ENCODE data around the gene TUBB1.

Gene TUBB1

GRCh38 chr20:59015812-59016711, 3.2 kb upstream of the TUBB1 start:
- H3K36me3 ChIP-seq (ENCODE audit: control insufficient read depth, insufficient read depth, low read length) = no peaks in the 10 kb centered on the region
- H3K9ac ChIP-seq = no peak overlapping the region
- H3K4me3 ChIP-seq (ENCODE audit: low read depth, low read length) = no peak overlapping the region
- no peaks in the 10 kb centered on the region for H3K27me3 ChIP-seq (ENCODE audit: control insufficient read depth, insufficient read depth, low read length)
- peaks cover 6% of the 10 kb centered on the region for H3K4me1 ChIP-seq
- H3K4me2 ChIP-seq (ENCODE audit: low read length) = no peak overlapping the region
- no peak for TF ChIP-seq CTCF (IDR thresholded peaks at IDR 0.05)
- no peak overlapping the region for H2AFZ ChIP-seq
- no peaks in the 10 kb centered on the region for H3K9me3 ChIP-seq (ENCODE audit: control insufficient read depth, low read length)
- H3K27ac ChIP-seq = no peak overlapping the region
- H3K79me2 ChIP-seq = peaks cover 6% of the 10 kb centered on the region

- peaks cover 6% of the 10 kb centered on the region for H3K4me1 ChIP-seq
- no peaks in the 10 kb centered on the region for H3K27me3 ChIP-seq (ENCODE audit: control insufficient read depth, insufficient read depth, low read length)
- H3K27ac ChIP-seq = no peak overlapping the region
- H3K4me2 ChIP-seq (ENCODE audit: low read length) = no peak overlapping the region
- no peak overlapping the region for H2AFZ ChIP-seq
- no peak overlapping the region for H3K4me3 ChIP-seq (ENCODE audit: low read depth, low read length)
- H3K79me2 ChIP-seq = peaks cover 6% of the 10 kb centered on the region
- no peaks in the 10 kb centered on the region for H3K36me3 ChIP-seq (ENCODE audit: control insufficient read depth, insufficient read depth, low read length)
- no peak overlapping the region for H3K9ac ChIP-seq
- TF ChIP-seq CTCF (IDR thresholded peaks at IDR 0.05) = no peak
- H3K9me3 ChIP-seq (ENCODE audit: control insufficient read depth, low read length) = no peaks in the 10 kb centered on the region
Observed at GRCh38 chr20:59016795-59017492, 2.3 kb upstream of the TUBB1 start.

- Histone ChIP-seq H2AFZ (no peak overlapping the region), H3K36me3 (ENCODE audit: control insufficient read depth, insufficient read depth, low read length) (no peaks in the 10 kb centered on the region), H3K9me3 (ENCODE audit: control insufficient read depth, low read length) (no peaks in the 10 kb centered on the region), H3K79me2 (peaks cover 6% of the 10 kb centered on the region), H3K4me3 (ENCODE audit: low read depth, low read length) (no peak overlapping the region), H3K27me3 (ENCODE audit: control insufficient read depth, insufficient read depth, low read length) (no peaks in the 10 kb centered on the region), H3K9ac (no peak overlapping the region), H3K27ac (no peak overlapping the region), H3K4me1 (peaks cover 6% of the 10 kb centered on the region), H3K4me2 (ENCODE audit: low read length) (no peak overlapping the region)
- TF ChIP-seq CTCF (IDR thresholded peaks at IDR 0.05) = no peak
Observed at GRCh38 chr20:59017493-59018231, 1.6 kb upstream of the TUBB1 start.

GRCh38 chr20:59018817-59019216, 412 bp upstream of the TUBB1 start:
- H3K9me3 ChIP-seq (ENCODE audit: control insufficient read depth, low read length) = no peaks in the 10 kb centered on the region
- H2AFZ ChIP-seq = no peak overlapping the region
- H3K9ac ChIP-seq = no peak overlapping the region
- H3K27me3 ChIP-seq (ENCODE audit: control insufficient read depth, insufficient read depth, low read length) = no peaks in the 10 kb centered on the region
- TF ChIP-seq CTCF (IDR thresholded peaks at IDR 0.05) = no peak
- H3K36me3 ChIP-seq (ENCODE audit: control insufficient read depth, insufficient read depth, low read length) = no peaks in the 10 kb centered on the region
- H3K27ac ChIP-seq = no peak overlapping the region
- no peak overlapping the region for H3K4me2 ChIP-seq (ENCODE audit: low read length)
- peaks cover 4% of the 10 kb centered on the region for H3K4me1 ChIP-seq
- H3K4me3 ChIP-seq (ENCODE audit: low read depth, low read length) = no peak overlapping the region
- H3K79me2 ChIP-seq = peaks cover 6% of the 10 kb centered on the region
